HCT116 (cell line): ENCODE measurements around the gene KPNA3. TPM values are rescaled to one million over a fixed set of nuclear protein-coding genes. Genes with fewer than 3 reads are reported as not detected.

Experiments used
- ATAC-seq: fragments of 200-7000 bp; cut with Tn5 transposase; 2 replicates; pipeline ENCODE4 v1.9.1; 2020; ENCODE audit warnings: mild to moderate bottlenecking, moderate library complexity
- BruUV-seq: library from RNA; stranded (reverse); fragments of 400-500 nt; replicated peaks from 2 replicates; lab custom pipeline; 2021; lab: Mats Ljungman, UMichigan
- CTCF ChIA-PET: fragments of 300-600 bp; sonication (Branson Sonifier 250); formaldehyde crosslinking; loops from one replicate; lab custom pipeline; 2021; ENCODE audit warnings: antibody characterized with exemption; lab: Charles Lee
- POLR2A ChIA-PET: fragments of 300-600, 350-600 bp; sonication (Branson Sonifier 250); formaldehyde crosslinking; loops from one replicate; lab custom pipeline; 2021; ENCODE audit warnings: antibody characterized with exemption; lab: Charles Lee
- RAD21 ChIA-PET, 2 experiments: fragments of 300-600 bp; sonication (Branson Sonifier 250); formaldehyde crosslinking; loops; one replicate each; lab custom pipeline; 2023; ENCODE audit warnings: low total read pairs in 2 of 2; ENCODE audit not compliant: uncharacterized antibody in 2 of 2, unreplicated experiment in 2 of 2, low non-redundant PET in 1 of 2; lab: Charles Lee
- DNase-seq: peaks from one replicate; pipeline ENCODE4 v3.0.0-alpha.2; 2010; ENCODE audit warnings: low read depth, low spot score
- H2AFZ ChIP-seq: fragments of 200-600 bp; shearing (Covaris generic), sonication (generic); 2 replicates; pipeline ENCODE4 v1.6.1; 2017; ENCODE audit warnings: low read depth, mixed run types, mixed read lengths, antibody characterized with exemption, low read length; ENCODE audit not compliant: poor library complexity, severe bottlenecking
- H3K27ac ChIP-seq: 2 replicates; pipeline ENCODE4 v1.5.1; 2012; ENCODE audit warnings: low read depth, low read length
- H3K27me3 ChIP-seq: fragments of 200-600 bp; sonication (generic); 2 replicates; pipeline ENCODE4 v1.6.1; 2016; ENCODE audit warnings: mixed run types, low read length, mixed read lengths; ENCODE audit not compliant: insufficient read depth
- H3K36me3 ChIP-seq, 2 experiments: fragments of 200-500 bp in 1 of 2; fragments of 200-600 bp in 1 of 2; sonication (Bioruptor generic) in 1 of 2; sonication (generic) in 1 of 2; 2 replicates each; pipeline versions ENCODE4 v1.5.1 to v1.6.1; 2014 to 2016; ENCODE audit warnings: low read length in 2 of 2, inconsistent platforms in 1 of 2, mixed read lengths in 1 of 2, mixed run types in 1 of 2; ENCODE audit not compliant: insufficient read depth in 2 of 2, control insufficient read depth in 1 of 2
- H3K4me1 ChIP-seq, 2 experiments: fragments of 200-600 bp in 1 of 2; sonication (generic) in 1 of 2; 2 replicates each; pipeline versions ENCODE4 v1.5.1 to v1.6.1; 2012 to 2017; ENCODE audit warnings: low read length in 2 of 2, inconsistent platforms in 1 of 2, mild to moderate bottlenecking in 1 of 2, mixed read lengths in 1 of 2, mixed run types in 1 of 2, moderate library complexity in 1 of 2; ENCODE audit not compliant: insufficient read depth in 2 of 2, control insufficient read depth in 1 of 2
- H3K4me2 ChIP-seq: fragments of 200-600 bp; sonication (generic); 2 replicates; pipeline ENCODE4 v1.6.1; 2017; ENCODE audit warnings: mixed run types, low read length, mixed read lengths
- H3K4me3 ChIP-seq, 2 experiments: fragments of 200-600 bp in 1 of 2; sonication (generic) in 1 of 2; replicated peaks in 1 of 2; 2 replicates each; pipeline ENCODE4 v1.5.1; 2011 to 2016; ENCODE audit warnings: low read length in 2 of 2, control low read depth in 1 of 2, low read depth in 1 of 2, mild to moderate bottlenecking in 1 of 2, mixed read lengths in 1 of 2, mixed run types in 1 of 2
- H3K79me2 ChIP-seq: fragments of 200-600 bp; sonication (generic); 2 replicates; pipeline ENCODE4 v1.6.1; 2017; ENCODE audit warnings: mild to moderate bottlenecking, mixed run types, low read length, moderate library complexity, mixed read lengths; ENCODE audit not compliant: insufficient read depth
- H3K9ac ChIP-seq: fragments of 200-600 bp; sonication (generic); 2 replicates; pipeline ENCODE4 v1.6.1; 2016; ENCODE audit warnings: low read length, mixed read lengths
- H3K9me2 ChIP-seq: fragments of 200-600 bp; sonication (generic), shearing (Covaris generic); 2 replicates; pipeline ENCODE4 v1.6.1; 2017; ENCODE audit warnings: mixed run types, mild to moderate bottlenecking, moderate library complexity; ENCODE audit not compliant: insufficient read depth
- H3K9me3 ChIP-seq, 2 experiments: fragments of 200-500 bp in 1 of 2; fragments of 200-600 bp in 1 of 2; sonication (Bioruptor generic) in 1 of 2; sonication (generic) in 1 of 2; 2 replicates each; pipeline ENCODE4 v1.6.1; 2014 to 2017; ENCODE audit warnings: low read length in 2 of 2, mixed read lengths in 2 of 2, inconsistent platforms in 1 of 2, low read depth in 1 of 2, mild to moderate bottlenecking in 1 of 2, mixed run types in 1 of 2, moderate library complexity in 1 of 2; ENCODE audit not compliant: control insufficient read depth in 1 of 2, insufficient read depth in 1 of 2
- H4K20me1 ChIP-seq: fragments of 200-600 bp; sonication (generic), shearing (Covaris generic); 2 replicates; pipeline ENCODE4 v1.6.1; 2017; ENCODE audit warnings: mixed run types, mild to moderate bottlenecking, moderate library complexity; ENCODE audit not compliant: insufficient read depth
- EGR1 ChIP-seq: IDR thresholded peaks from 2 replicates; pipeline ENCODE4 v1.6.1; 2012; ENCODE audit warnings: low read depth
- ELF1 ChIP-seq: IDR thresholded peaks from 2 replicates; pipeline ENCODE4 v1.6.1; 2012; ENCODE audit warnings: low read depth, borderline replicate concordance
- FOSL1 ChIP-seq: IDR thresholded peaks from 2 replicates; pipeline ENCODE4 v1.6.1; 2012; ENCODE audit warnings: low read depth
- JUND ChIP-seq: IDR thresholded peaks from 2 replicates; pipeline ENCODE4 v1.6.1; 2012
- POLR2A ChIP-seq: IDR thresholded peaks from 2 replicates; pipeline ENCODE4 v1.7.0; 2011; ENCODE audit warnings: borderline replicate concordance; ENCODE audit not compliant: insufficient read depth, insufficient read length; ENCODE audit errors: extremely low read depth
- POLR2AphosphoS5 ChIP-seq: IDR thresholded peaks from 2 replicates; pipeline ENCODE4 v1.6.1; 2011; ENCODE audit warnings: mild to moderate bottlenecking, low read depth, low read length, moderate library complexity
- SIN3A ChIP-seq: IDR thresholded peaks from 2 replicates; pipeline ENCODE4 v1.6.1; 2012; ENCODE audit warnings: low read depth
- SRF ChIP-seq: IDR thresholded peaks from 2 replicates; pipeline ENCODE4 v1.6.1; 2012; ENCODE audit warnings: low read depth
- ZFX ChIP-seq: fragments of 450-650 bp; IDR thresholded peaks from 2 replicates; pipeline ENCODE4 v1.6.1; 2017
- ZNF274 ChIP-seq: fragments of 200-500 bp; sonication (Bioruptor generic); IDR thresholded peaks from 2 replicates; pipeline ENCODE4 v1.6.1; 2014; ENCODE audit warnings: mild to moderate bottlenecking, low read depth, low read length, inconsistent platforms
- intact Hi-C: fragments of 100-400 bp; cut with micrococcal nuclease; formaldehyde crosslinking; loops from 2 replicates; pipeline ENCODE4 v1.10.0; 2022
- total RNA-seq: library from RNA; stranded (reverse); gene quantifications from one replicate; pipeline ENCODE4 v1.2.1, GENCODE V29; 2021; ENCODE audit not compliant: unreplicated experiment
- TF ChIP-seq, protein P1 (sequence below): IDR thresholded peaks from 2 replicates; pipeline ENCODE4 v1.6.1; 2012
- TF ChIP-seq, protein P2 (sequence below): IDR thresholded peaks from 2 replicates; pipeline ENCODE4 v1.6.1; 2012; ENCODE audit warnings: low read depth
- TF ChIP-seq, protein P3 (sequence below): IDR thresholded peaks from 2 replicates; pipeline ENCODE4 v1.6.1; 2012
- TF ChIP-seq, protein P4 (sequence below), 3 experiments: fragments of 200-600 bp in 1 of 3; sonication (generic) in 1 of 3; IDR thresholded peaks in 2 of 3; conservative IDR thresholded peaks in 1 of 3; 2 replicates each; pipeline ENCODE4 v1.5.1; 2012 to 2017; ENCODE audit warnings: low read depth in 2 of 3, low read length in 2 of 3, antibody characterized with exemption in 1 of 3, borderline replicate concordance in 1 of 3, control low read depth in 1 of 3, mild to moderate bottlenecking in 1 of 3, mixed read lengths in 1 of 3, mixed run types in 1 of 3, moderate library complexity in 1 of 3; ENCODE audit not compliant: insufficient read depth in 1 of 3

Gene KPNA3
- total RNA-seq, 1 experiment from 2014 or later, result 45.0 TPM

DNA sequence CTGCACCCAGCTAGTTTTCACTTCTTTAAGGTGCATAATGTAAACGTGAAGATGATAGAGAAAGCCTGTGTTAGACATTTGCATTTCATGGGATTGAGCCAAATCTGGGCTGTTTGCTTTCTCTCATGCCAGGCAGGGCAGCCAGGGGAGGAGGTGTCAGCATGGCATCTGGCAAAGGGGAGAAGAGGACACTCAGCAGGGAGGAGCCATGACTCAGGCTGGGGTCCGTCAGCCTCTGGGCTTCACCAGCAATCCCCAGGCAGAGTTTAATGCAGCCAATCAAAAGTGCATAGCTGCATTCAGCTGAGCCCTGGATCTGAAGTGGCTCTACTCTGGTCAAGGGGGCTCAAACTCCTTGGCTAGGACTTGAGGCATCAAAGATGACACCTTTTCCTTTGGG is 124.7 kb downstream of the KPNA3 start:
- H3K9me3 ChIP-seq, result no peaks in the 10 kb centered on the region
- peaks cover 0 to 11% of the 10 kb centered on the region in 2 experiments; a peak in 2 of 4 replicates for H3K4me1 ChIP-seq
- ATAC-seq (no peak), DNase-seq (no peak)
- H3K27me3 ChIP-seq, result no peaks in the 10 kb centered on the region
- CTCF ChIA-PET, result interaction anchor here (0.7 kb wide), 1 partner anchor 1221 kb away, joined by 5 read pairs; no protein-coding TSS in a partner anchor
- no peak overlapping the region for H3K4me3 ChIP-seq
- POLR2A ChIA-PET, result no interaction called here
- H3K4me2 ChIP-seq, result no peak overlapping the region
- intact Hi-C loops, result loop anchor here (10.0 kb wide), 1 partner anchor 1137 kb away; no protein-coding TSS in a partner anchor
- peaks cover 3% of the 10 kb centered on the region; the same call in 1 of the 2 replicates for H4K20me1 ChIP-seq
- H3K9ac ChIP-seq, result no peak overlapping the region
- RAD21 ChIA-PET, result no interaction called here
- H3K36me3 ChIP-seq, result peaks cover 7 to 17% of the 10 kb centered on the region in 2 experiments; a peak in 2 of 4 replicates
- H3K9me2 ChIP-seq, result no peaks in the 10 kb centered on the region
- H3K79me2 ChIP-seq, result peaks cover 26% of the 10 kb centered on the region
- BruUV-seq, result no TSS peak
- no peak overlapping the region for H2AFZ ChIP-seq
- TF ChIP-seq, protein P1, sequence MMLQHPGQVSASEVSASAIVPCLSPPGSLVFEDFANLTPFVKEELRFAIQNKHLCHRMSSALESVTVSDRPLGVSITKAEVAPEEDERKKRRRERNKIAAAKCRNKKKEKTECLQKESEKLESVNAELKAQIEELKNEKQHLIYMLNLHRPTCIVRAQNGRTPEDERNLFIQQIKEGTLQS, result no peak
- TF ChIP-seq, protein P2, sequence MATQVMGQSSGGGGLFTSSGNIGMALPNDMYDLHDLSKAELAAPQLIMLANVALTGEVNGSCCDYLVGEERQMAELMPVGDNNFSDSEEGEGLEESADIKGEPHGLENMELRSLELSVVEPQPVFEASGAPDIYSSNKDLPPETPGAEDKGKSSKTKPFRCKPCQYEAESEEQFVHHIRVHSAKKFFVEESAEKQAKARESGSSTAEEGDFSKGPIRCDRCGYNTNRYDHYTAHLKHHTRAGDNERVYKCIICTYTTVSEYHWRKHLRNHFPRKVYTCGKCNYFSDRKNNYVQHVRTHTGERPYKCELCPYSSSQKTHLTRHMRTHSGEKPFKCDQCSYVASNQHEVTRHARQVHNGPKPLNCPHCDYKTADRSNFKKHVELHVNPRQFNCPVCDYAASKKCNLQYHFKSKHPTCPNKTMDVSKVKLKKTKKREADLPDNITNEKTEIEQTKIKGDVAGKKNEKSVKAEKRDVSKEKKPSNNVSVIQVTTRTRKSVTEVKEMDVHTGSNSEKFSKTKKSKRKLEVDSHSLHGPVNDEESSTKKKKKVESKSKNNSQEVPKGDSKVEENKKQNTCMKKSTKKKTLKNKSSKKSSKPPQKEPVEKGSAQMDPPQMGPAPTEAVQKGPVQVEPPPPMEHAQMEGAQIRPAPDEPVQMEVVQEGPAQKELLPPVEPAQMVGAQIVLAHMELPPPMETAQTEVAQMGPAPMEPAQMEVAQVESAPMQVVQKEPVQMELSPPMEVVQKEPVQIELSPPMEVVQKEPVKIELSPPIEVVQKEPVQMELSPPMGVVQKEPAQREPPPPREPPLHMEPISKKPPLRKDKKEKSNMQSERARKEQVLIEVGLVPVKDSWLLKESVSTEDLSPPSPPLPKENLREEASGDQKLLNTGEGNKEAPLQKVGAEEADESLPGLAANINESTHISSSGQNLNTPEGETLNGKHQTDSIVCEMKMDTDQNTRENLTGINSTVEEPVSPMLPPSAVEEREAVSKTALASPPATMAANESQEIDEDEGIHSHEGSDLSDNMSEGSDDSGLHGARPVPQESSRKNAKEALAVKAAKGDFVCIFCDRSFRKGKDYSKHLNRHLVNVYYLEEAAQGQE, result no peak
- TF ChIP-seq POLR2A (no peak), SRF (no peak), EGR1 (no peak), ELF1 (no peak), FOSL1 (no peak), POLR2AphosphoS5 (no peak), JUND (no peak), ZFX (no peak), SIN3A (no peak), ZNF274 (no peak)
- TF ChIP-seq, protein P3, sequence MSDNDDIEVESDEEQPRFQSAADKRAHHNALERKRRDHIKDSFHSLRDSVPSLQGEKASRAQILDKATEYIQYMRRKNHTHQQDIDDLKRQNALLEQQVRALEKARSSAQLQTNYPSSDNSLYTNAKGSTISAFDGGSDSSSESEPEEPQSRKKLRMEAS, result no peak
- TF ChIP-seq, protein P4, sequence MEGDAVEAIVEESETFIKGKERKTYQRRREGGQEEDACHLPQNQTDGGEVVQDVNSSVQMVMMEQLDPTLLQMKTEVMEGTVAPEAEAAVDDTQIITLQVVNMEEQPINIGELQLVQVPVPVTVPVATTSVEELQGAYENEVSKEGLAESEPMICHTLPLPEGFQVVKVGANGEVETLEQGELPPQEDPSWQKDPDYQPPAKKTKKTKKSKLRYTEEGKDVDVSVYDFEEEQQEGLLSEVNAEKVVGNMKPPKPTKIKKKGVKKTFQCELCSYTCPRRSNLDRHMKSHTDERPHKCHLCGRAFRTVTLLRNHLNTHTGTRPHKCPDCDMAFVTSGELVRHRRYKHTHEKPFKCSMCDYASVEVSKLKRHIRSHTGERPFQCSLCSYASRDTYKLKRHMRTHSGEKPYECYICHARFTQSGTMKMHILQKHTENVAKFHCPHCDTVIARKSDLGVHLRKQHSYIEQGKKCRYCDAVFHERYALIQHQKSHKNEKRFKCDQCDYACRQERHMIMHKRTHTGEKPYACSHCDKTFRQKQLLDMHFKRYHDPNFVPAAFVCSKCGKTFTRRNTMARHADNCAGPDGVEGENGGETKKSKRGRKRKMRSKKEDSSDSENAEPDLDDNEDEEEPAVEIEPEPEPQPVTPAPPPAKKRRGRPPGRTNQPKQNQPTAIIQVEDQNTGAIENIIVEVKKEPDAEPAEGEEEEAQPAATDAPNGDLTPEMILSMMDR (IDR thresholded peaks at IDR 0.05 in 2 of 3, conservative IDR thresholded peaks at IDR 0.05 in 1 of 3; ENCODE audit: borderline replicate concordance in 1 of 3, insufficient read depth in 1 of 3, low read depth in 2 of 3, low read length in 2 of 3), result no peak
- no peak overlapping the region for H3K27ac ChIP-seq
